OCI-LY3 (cell line): Measurements from ENCODE around the gene FGF4.

ENCODE experiments used
- EZH2phosphoT487 ChIP-seq: fragments of 200-600 bp; shearing (Covaris generic); IDR thresholded peaks from 2 replicates; pipeline ENCODE4 v1.6.1; 2018; ENCODE audit warnings: antibody characterized with exemption, mixed run types, low read depth
- TF ChIP-seq, protein P1 (sequence below): fragments of 200-600, 300-600 bp; sonication (generic); IDR thresholded peaks from 2 replicates; pipeline ENCODE4 v1.5.1; 2014; ENCODE audit warnings: antibody characterized with exemption, low read length, low read depth

DNA sequence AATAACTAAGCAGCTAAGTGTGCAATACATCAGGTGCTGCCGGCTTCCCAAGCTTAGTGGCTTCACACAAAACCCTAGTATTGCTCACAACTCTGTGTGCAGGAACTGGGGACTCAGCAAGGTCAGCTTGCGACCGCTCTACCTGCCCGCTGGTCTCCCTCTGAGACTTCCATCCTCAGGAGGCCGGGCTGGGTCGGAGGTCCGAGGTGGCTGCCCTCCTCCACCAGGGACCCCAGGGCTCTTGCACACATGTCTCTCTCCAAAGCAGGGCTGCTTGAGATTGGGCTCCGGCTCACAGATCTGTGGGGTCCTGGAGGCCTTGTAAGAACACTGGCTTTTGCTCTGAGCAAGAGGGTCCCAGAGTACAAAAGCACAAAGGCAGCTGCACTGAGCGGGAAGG lies 45.9 kb downstream of the FGF4 start:
- TF ChIP-seq, protein P1, sequence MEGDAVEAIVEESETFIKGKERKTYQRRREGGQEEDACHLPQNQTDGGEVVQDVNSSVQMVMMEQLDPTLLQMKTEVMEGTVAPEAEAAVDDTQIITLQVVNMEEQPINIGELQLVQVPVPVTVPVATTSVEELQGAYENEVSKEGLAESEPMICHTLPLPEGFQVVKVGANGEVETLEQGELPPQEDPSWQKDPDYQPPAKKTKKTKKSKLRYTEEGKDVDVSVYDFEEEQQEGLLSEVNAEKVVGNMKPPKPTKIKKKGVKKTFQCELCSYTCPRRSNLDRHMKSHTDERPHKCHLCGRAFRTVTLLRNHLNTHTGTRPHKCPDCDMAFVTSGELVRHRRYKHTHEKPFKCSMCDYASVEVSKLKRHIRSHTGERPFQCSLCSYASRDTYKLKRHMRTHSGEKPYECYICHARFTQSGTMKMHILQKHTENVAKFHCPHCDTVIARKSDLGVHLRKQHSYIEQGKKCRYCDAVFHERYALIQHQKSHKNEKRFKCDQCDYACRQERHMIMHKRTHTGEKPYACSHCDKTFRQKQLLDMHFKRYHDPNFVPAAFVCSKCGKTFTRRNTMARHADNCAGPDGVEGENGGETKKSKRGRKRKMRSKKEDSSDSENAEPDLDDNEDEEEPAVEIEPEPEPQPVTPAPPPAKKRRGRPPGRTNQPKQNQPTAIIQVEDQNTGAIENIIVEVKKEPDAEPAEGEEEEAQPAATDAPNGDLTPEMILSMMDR: no peak
- TF ChIP-seq EZH2phosphoT487: no peak
